ENCODE results near the gene HK2. TPM values are rescaled to one million over a fixed set of nuclear protein-coding genes. Genes with fewer than 3 reads are reported as not detected.

The HK2 gene
- total and polyA plus RNA-seq, 4 donors, result 1.1 to 26.4 (median 13.9) TPM

- H3K4me1 ChIP-seq (ENCODE audit: control insufficient read depth in 1 of 2, insufficient read depth in 2 of 2, low read length in 2 of 2), result no peaks in the 10 kb centered on the region
- H3K36me3 ChIP-seq (ENCODE audit: control insufficient read depth in 1 of 2, insufficient read depth in 2 of 2, low read length in 1 of 2), result no peaks in the 10 kb centered on the region
- no peaks in the 10 kb centered on the region for H3K27me3 ChIP-seq (ENCODE audit: control insufficient read depth in 1 of 2, insufficient read depth in 2 of 2, low read length in 1 of 2)
- ATAC-seq (ENCODE audit: low FRiP score), result peak; percentile 83
- no peak for DNase-seq
- intact Hi-C loops (cut with DNase I), result loop anchor here (1.0 to 5.0 kb wide), 4 partner anchors 161 to 186 kb away; no protein-coding TSS in a partner anchor
- H3K4me3 ChIP-seq (ENCODE audit: low read length in 2 of 2), result no peak overlapping the region
- H3K27ac ChIP-seq (ENCODE audit: low read depth in 1 of 2, low read length in 2 of 2), result no peak overlapping the region
- 33 to 42% methylated on average over 13 of the region's 13 CpGs for WGBS, 2 donors
- no peaks in the 10 kb centered on the region for H3K9me3 ChIP-seq (ENCODE audit: control insufficient read depth, low read length)
Measured at GRCh38 chr2:74876081-74876886, 42.4 kb downstream of the HK2 start.

DNA sequence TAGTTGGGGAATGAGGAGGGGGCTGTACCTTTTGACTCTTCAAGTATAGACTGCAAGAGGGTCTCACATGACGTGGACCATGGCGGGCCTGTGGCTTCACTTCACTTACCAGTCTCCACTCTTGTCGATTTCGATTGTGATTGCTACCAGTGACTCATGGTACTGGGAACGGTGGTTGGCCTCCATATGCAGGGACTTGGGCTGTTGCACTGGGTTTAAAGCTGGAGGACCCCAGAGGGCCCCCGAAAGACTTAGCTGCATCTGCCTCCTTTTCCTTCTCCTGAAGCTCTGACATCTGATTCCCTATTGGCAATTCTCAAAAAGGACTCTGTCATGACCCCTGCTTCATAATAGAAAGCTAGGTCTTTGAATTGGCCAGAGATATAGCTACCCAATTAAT, 43.4 kb downstream of the HK2 start:
- H3K27ac ChIP-seq (ENCODE audit: low read depth in 1 of 2, low read length in 2 of 2), result no peak overlapping the region
- 85 to 89% methylated on average over 6 of the region's 6 CpGs for WGBS, 2 donors
- no peaks in the 10 kb centered on the region for H3K9me3 ChIP-seq (ENCODE audit: control insufficient read depth, low read length)
- no peak overlapping the region for H3K4me3 ChIP-seq (ENCODE audit: low read length in 2 of 2)
- no peaks in the 10 kb centered on the region for H3K4me1 ChIP-seq (ENCODE audit: control insufficient read depth in 1 of 2, insufficient read depth in 2 of 2, low read length in 2 of 2)
- no peaks in the 10 kb centered on the region for H3K27me3 ChIP-seq (ENCODE audit: control insufficient read depth in 1 of 2, insufficient read depth in 2 of 2, low read length in 1 of 2)
- no peaks in the 10 kb centered on the region for H3K36me3 ChIP-seq (ENCODE audit: control insufficient read depth in 1 of 2, insufficient read depth in 2 of 2, low read length in 1 of 2)
- ATAC-seq (ENCODE audit: low FRiP score) (no peak), DNase-seq (no peak)
- intact Hi-C loops (cut with DNase I), result loop anchor here in 1 of 2 donors (2.0 to 5.0 kb wide), 2 partner anchors 163 to 185 kb away; no protein-coding TSS in a partner anchor

DNA sequence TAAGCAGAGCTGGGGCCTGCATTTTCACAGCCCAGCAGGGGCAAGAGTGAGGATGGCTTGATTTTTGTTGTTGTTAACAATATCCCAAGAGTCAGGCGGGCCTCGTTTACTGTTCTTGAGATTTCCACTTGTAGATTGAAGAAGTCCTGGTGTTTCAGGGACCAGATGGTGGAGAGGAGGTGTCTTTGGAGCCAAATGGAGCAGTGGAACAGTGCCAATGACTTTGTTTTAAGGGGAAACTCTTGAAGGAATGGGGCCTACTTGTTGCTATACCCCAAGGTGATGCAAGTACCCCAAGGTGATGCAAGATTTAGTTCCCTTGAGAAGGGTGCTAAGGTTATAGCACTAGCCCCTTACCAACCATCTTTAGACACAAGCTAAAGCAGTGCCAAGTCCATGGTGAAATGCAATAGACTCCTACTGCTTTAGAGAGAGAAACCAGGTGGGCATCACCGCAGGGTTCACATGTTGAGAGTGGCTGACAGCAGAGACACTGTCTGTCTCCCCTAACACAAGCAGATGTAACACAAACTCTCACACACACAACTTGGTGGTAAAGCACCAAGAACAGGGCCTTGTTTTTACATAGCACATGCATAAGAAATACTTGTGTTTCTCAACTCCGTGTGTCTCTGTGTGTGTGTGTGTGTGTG, 44.0 kb downstream of the HK2 start:
- intact Hi-C loops (cut with DNase I), result loop anchor here in 1 of 2 donors (2.0 to 5.0 kb wide), 2 partner anchors 163 to 186 kb away; no protein-coding TSS in a partner anchor
- Histone ChIP-seq H3K4me1 (ENCODE audit: control insufficient read depth in 1 of 2, insufficient read depth in 2 of 2, low read length in 2 of 2) (no peaks in the 10 kb centered on the region), H3K36me3 (ENCODE audit: control insufficient read depth in 1 of 2, insufficient read depth in 2 of 2, low read length in 1 of 2) (peaks cover 1 to 2% of the 10 kb centered on the region in 2 donors), H3K4me3 (ENCODE audit: low read length in 2 of 2) (no peak overlapping the region), H3K27ac (ENCODE audit: low read depth in 1 of 2, low read length in 2 of 2) (no peak overlapping the region), H3K9me3 (ENCODE audit: control insufficient read depth, low read length) (no peaks in the 10 kb centered on the region), H3K27me3 (ENCODE audit: control insufficient read depth in 1 of 2, insufficient read depth in 2 of 2, low read length in 1 of 2) (no peaks in the 10 kb centered on the region)
- no peak for ATAC-seq (ENCODE audit: low FRiP score)
- WGBS, 2 donors, result 92% methylated on average over 4 of the region's 4 CpGs
- DNase-seq, result no peak

DNA sequence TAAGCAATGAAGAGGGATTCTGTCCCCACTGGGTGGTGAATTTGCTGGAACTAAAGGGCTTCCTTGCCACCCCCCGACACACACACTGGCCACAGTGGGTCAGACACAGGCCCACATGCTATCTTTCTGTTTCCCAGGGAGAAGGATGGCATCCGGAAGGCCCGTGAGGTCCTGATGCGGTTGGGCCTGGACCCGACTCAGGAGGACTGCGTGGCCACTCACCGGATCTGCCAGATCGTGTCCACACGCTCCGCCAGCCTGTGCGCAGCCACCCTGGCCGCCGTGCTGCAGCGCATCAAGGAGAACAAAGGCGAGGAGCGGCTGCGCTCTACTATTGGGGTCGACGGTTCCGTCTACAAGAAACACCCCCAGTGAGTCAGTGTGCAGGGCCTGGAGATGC, 44.6 kb downstream of the HK2 start:
- Histone ChIP-seq H3K9me3 (ENCODE audit: control insufficient read depth, low read length) (no peaks in the 10 kb centered on the region), H3K4me1 (ENCODE audit: control insufficient read depth in 1 of 2, insufficient read depth in 2 of 2, low read length in 2 of 2) (no peaks in the 10 kb centered on the region), H3K36me3 (ENCODE audit: control insufficient read depth in 1 of 2, insufficient read depth in 2 of 2, low read length in 1 of 2) (peaks cover 4 to 5% of the 10 kb centered on the region in 2 donors), H3K4me3 (ENCODE audit: low read length in 2 of 2) (no peak overlapping the region), H3K27me3 (ENCODE audit: control insufficient read depth in 1 of 2, insufficient read depth in 2 of 2, low read length in 1 of 2) (no peaks in the 10 kb centered on the region), H3K27ac (ENCODE audit: low read depth in 1 of 2, low read length in 2 of 2) (no peak overlapping the region)
- DNase-seq, result no peak
- ATAC-seq (ENCODE audit: low FRiP score), result no peak
- 96 to 97% methylated on average over 20 of the region's 20 CpGs for whole genome bisulfite sequencing, 2 donors
- intact Hi-C loops (cut with DNase I), result loop anchor here in 1 of 2 donors (5.0 kb wide), 1 partner anchor 186 kb away; no protein-coding TSS in a partner anchor

GRCh38 chr2:74880054-74880728, 46.3 kb downstream of the HK2 start:
- no peaks in the 10 kb centered on the region for H3K9me3 ChIP-seq (ENCODE audit: control insufficient read depth, low read length)
- WGBS, 2 donors, result 92 to 96% methylated on average over 24 of the region's 24 CpGs
- no peaks in the 10 kb centered on the region for H3K27me3 ChIP-seq (ENCODE audit: control insufficient read depth in 1 of 2, insufficient read depth in 2 of 2, low read length in 1 of 2)
- intact Hi-C loops (cut with DNase I), result no loop called here
- H3K4me3 ChIP-seq (ENCODE audit: low read length in 2 of 2), result no peak overlapping the region
- H3K36me3 ChIP-seq (ENCODE audit: control insufficient read depth in 1 of 2, insufficient read depth in 2 of 2, low read length in 1 of 2), result peaks cover 4 to 5% of the 10 kb centered on the region in 2 donors
- DNase-seq (no peak), ATAC-seq (ENCODE audit: low FRiP score) (no peak)
- no peaks in the 10 kb centered on the region for H3K4me1 ChIP-seq (ENCODE audit: control insufficient read depth in 1 of 2, insufficient read depth in 2 of 2, low read length in 2 of 2)
- no peak overlapping the region for H3K27ac ChIP-seq (ENCODE audit: low read depth in 1 of 2, low read length in 2 of 2)

GRCh38 chr2:74881176-74881575, 47.2 kb downstream of the HK2 start:
- no peak for ATAC-seq (ENCODE audit: low FRiP score)
- Histone ChIP-seq H3K27me3 (ENCODE audit: control insufficient read depth in 1 of 2, insufficient read depth in 2 of 2, low read length in 1 of 2) (no peaks in the 10 kb centered on the region), H3K9me3 (ENCODE audit: control insufficient read depth, low read length) (no peaks in the 10 kb centered on the region), H3K4me1 (ENCODE audit: control insufficient read depth in 1 of 2, insufficient read depth in 2 of 2, low read length in 2 of 2) (no peaks in the 10 kb centered on the region), H3K36me3 (ENCODE audit: control insufficient read depth in 1 of 2, insufficient read depth in 2 of 2, low read length in 1 of 2) (peaks cover 4 to 8% of the 10 kb centered on the region in 2 donors), H3K27ac (ENCODE audit: low read depth in 1 of 2, low read length in 2 of 2) (no peak overlapping the region), H3K4me3 (ENCODE audit: low read length in 2 of 2) (no peak overlapping the region)
- intact Hi-C loops (cut with DNase I), result no loop called here
- WGBS, 2 donors, result 68 to 76% methylated on average over 5 of the region's 5 CpGs
- no peak for DNase-seq

DNA sequence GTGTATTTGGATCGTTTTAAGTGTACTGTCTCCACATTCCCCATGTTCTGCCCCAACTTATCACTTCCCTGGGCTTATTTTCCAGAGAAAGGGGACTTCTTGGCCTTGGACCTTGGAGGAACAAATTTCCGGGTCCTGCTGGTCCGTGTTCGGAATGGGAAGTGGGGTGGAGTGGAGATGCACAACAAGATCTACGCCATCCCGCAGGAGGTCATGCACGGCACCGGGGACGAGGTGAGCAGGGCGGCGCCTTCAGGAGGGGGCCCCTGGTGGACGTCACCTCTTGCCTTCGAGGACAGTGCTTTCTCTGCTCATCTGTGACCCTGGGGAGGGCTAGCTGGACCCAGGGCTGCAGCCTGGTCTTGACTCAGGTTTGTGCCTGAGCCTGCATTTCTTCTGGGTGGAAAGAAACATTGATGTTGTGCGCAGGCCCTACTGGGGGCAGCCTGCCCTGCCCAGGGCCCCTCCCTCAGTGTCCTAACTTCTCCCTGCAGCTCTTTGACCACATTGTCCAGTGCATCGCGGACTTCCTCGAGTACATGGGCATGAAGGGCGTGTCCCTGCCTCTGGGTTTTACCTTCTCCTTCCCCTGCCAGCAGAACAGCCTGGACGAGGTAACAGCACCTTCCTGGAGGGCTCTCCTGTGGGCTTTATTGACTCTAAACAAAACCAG, 47.8 kb downstream of the HK2 start:
- Histone ChIP-seq H3K36me3 (ENCODE audit: control insufficient read depth in 1 of 2, insufficient read depth in 2 of 2, low read length in 1 of 2) (peaks cover 4 to 9% of the 10 kb centered on the region in 2 donors), H3K4me3 (ENCODE audit: low read length in 2 of 2) (no peak overlapping the region), H3K27me3 (ENCODE audit: control insufficient read depth in 1 of 2, insufficient read depth in 2 of 2, low read length in 1 of 2) (no peaks in the 10 kb centered on the region), H3K4me1 (ENCODE audit: control insufficient read depth in 1 of 2, insufficient read depth in 2 of 2, low read length in 2 of 2) (no peaks in the 10 kb centered on the region), H3K27ac (ENCODE audit: low read depth in 1 of 2, low read length in 2 of 2) (no peak overlapping the region), H3K9me3 (ENCODE audit: control insufficient read depth, low read length) (no peaks in the 10 kb centered on the region)
- intact Hi-C loops (cut with DNase I), result no loop called here
- 93 to 94% methylated on average over 19 of the region's 19 CpGs for WGBS, 2 donors
- DNase-seq (no peak), ATAC-seq (ENCODE audit: low FRiP score) (peak; percentile 27)

GRCh38 chr2:74882299-74882687, 48.4 kb downstream of the HK2 start:
- ATAC-seq (ENCODE audit: low FRiP score), result no peak
- peaks cover 4 to 11% of the 10 kb centered on the region in 2 donors for H3K36me3 ChIP-seq (ENCODE audit: control insufficient read depth in 1 of 2, insufficient read depth in 2 of 2, low read length in 1 of 2)

More at GRCh38 chr2:74882299-74882687, 48.4 kb downstream of the HK2 start:
- Histone ChIP-seq H3K27ac (ENCODE audit: low read depth in 1 of 2, low read length in 2 of 2) (no peak overlapping the region), H3K27me3 (ENCODE audit: control insufficient read depth in 1 of 2, insufficient read depth in 2 of 2, low read length in 1 of 2) (no peaks in the 10 kb centered on the region), H3K4me1 (ENCODE audit: control insufficient read depth in 1 of 2, insufficient read depth in 2 of 2, low read length in 2 of 2) (no peaks in the 10 kb centered on the region), H3K9me3 (ENCODE audit: control insufficient read depth, low read length) (no peaks in the 10 kb centered on the region), H3K4me3 (ENCODE audit: low read length in 2 of 2) (no peak overlapping the region)
- DNase-seq, result no peak
- 89 to 94% methylated on average over 4 of the region's 4 CpGs for WGBS, 2 donors
- intact Hi-C loops (cut with DNase I), result no loop called here

All from aorta (tissue), 5 donors.